GM19438 (cell line): ENCODE measurements around the gene STRN4.
"Not testable (repeated sequence)": the region's sequence is repeated elsewhere in the genome, so short reads cannot be mapped to it uniquely, and the experiment has no call there.

Source experiments
- ATAC-seq: cut with Tn5 transposase; IDR thresholded peaks from one replicate; pipeline ENCODE4 v1.9.1; 2021; ENCODE audit warnings: low read depth; ENCODE audit not compliant: unreplicated experiment

The STRN4 gene

GRCh38 chr19:46773018-46773399, 26.8 kb upstream of the STRN4 start:
- ATAC-seq = no peak

GRCh38 chr19:46772170-46773017, 26.1 kb upstream of the STRN4 start:
- ATAC-seq = no peak

- not testable (repeated sequence) for ATAC-seq
These were observed 22.5 kb upstream of the STRN4 start for GRCh38 chr19:46768746-46769145.

- ATAC-seq = no peak
These were observed 20.5 kb upstream of the STRN4 start for GRCh38 chr19:46766569-46767317.

- ATAC-seq = no peak
These were observed 18.6 kb upstream of the STRN4 start for GRCh38 chr19:46764817-46765291.

GRCh38 chr19:46762245-46762890, 16.1 kb upstream of the STRN4 start:
- ATAC-seq = no peak

GRCh38 chr19:46761418-46761831, 15.2 kb upstream of the STRN4 start:
- no peak for ATAC-seq

- not testable (repeated sequence) for ATAC-seq
These were observed 14.6 kb upstream of the STRN4 start for GRCh38 chr19:46760897-46761296.

- no peak for ATAC-seq
These were observed 14.1 kb upstream of the STRN4 start for GRCh38 chr19:46760363-46760762.

GRCh38 chr19:46759817-46760333, 13.6 kb upstream of the STRN4 start:
- ATAC-seq = no peak

- ATAC-seq = no peak
These were observed 13.0 kb upstream of the STRN4 start for GRCh38 chr19:46759206-46759605.

- no peak for ATAC-seq
These were observed 10.3 kb upstream of the STRN4 start for GRCh38 chr19:46756544-46756888.

- ATAC-seq = no peak
These were observed 9.7 kb upstream of the STRN4 start for GRCh38 chr19:46755853-46756543.

- no peak for ATAC-seq
These were observed 9.0 kb upstream of the STRN4 start for GRCh38 chr19:46755077-46755852.

- ATAC-seq = no peak
These were observed 7.3 kb upstream of the STRN4 start for GRCh38 chr19:46753420-46754155.

- ATAC-seq = no peak
These were observed 2.3 kb upstream of the STRN4 start for GRCh38 chr19:46748325-46749109.

- ATAC-seq = no peak
These were observed 549 bp downstream of the STRN4 start, which contains the start of gene FKRP for GRCh38 chr19:46745521-46746280. TSS of gene FKRP (plus strand) at chr19:46746057. CDS start at chr19:46755451, 9,394 bp downstream.
